GM12864 (cell line): ENCODE measurements around the gene ZNF132.

Source experiments
- DNase-seq: peaks from one replicate; pipeline ENCODE4 v3.0.0-alpha.2; 2011; ENCODE audit warnings: low read depth
- H3K4me3 ChIP-seq: 2 replicates; pipeline ENCODE4 v1.5.1; 2011; ENCODE audit warnings: mild to moderate bottlenecking, low read depth, low read length, control low read depth
- TF ChIP-seq, protein P1 (sequence below): IDR thresholded peaks from 2 replicates; pipeline ENCODE4 v1.5.1; 2011; ENCODE audit warnings: low read depth, mild to moderate bottlenecking, moderate library complexity, low read length, control low read depth, inconsistent platforms; ENCODE audit errors: missing control alignments

The ZNF132 gene

DNA sequence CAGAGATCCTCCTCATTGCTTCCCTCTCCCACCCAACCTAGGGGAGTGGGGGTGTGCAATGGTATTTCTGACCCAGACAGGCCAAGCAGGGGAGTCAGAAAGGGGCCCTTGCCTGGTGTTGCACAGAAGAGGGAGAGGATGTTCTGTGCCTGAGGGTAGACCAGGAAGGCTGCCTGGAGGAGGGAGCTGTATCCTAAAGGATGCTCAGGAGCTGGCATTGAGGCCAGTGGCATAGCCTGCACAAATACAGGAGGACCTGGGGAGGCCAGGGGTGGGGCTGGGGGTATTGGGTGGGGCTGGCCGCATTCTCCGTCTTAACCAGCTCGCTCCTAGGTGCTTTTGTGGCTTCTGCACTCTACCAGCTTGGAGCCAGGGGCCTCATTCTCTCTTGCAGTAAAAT is 40.0 kb downstream of the ZNF132 start:
- no peak overlapping the region for H3K4me3 ChIP-seq
- TF ChIP-seq, protein P1, sequence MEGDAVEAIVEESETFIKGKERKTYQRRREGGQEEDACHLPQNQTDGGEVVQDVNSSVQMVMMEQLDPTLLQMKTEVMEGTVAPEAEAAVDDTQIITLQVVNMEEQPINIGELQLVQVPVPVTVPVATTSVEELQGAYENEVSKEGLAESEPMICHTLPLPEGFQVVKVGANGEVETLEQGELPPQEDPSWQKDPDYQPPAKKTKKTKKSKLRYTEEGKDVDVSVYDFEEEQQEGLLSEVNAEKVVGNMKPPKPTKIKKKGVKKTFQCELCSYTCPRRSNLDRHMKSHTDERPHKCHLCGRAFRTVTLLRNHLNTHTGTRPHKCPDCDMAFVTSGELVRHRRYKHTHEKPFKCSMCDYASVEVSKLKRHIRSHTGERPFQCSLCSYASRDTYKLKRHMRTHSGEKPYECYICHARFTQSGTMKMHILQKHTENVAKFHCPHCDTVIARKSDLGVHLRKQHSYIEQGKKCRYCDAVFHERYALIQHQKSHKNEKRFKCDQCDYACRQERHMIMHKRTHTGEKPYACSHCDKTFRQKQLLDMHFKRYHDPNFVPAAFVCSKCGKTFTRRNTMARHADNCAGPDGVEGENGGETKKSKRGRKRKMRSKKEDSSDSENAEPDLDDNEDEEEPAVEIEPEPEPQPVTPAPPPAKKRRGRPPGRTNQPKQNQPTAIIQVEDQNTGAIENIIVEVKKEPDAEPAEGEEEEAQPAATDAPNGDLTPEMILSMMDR, result no peak
- no peak for DNase-seq

DNA sequence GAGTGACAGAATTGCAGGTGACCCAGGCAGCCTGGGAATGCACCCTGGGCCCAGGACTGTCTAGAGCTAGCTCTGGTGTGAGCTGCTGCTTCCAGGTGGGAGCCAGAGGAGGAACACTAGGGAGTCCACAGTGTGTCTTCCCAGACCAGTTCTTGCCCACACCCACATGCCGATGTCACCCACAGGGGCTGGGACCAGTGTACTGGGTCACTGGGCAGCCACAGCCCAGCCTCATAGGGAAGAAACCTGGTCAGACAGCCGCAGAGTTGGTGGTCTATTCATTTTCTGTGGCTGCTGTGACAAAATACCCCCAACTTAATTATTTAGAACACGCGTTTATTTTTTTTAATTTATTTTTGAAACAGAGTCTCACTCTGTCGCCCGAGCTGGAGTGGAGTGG is 41.4 kb downstream of the ZNF132 start:
- no peak overlapping the region for H3K4me3 ChIP-seq
- no peak for DNase-seq
- TF ChIP-seq, protein P1, result no peak

DNA sequence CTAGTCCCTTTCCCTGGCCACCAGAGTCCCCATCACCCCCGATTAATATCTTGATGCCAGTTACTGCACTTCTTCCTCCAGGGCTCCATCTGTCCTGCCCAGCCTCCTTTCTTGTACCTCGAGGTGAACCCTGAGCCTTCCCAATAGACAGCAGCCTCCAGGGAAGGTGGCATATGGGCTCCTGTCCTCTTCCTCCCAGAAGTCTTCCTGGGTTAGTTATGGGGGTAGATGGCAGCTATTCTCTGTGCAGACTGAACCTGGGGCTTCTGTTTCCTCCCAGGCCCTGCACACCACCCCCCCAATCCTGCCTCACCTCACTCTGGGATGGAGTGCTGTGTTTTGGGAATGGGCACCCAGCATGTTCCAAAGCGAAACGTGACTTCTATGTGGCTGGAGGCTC is 41.9 kb downstream of the ZNF132 start:
- no peak overlapping the region for H3K4me3 ChIP-seq
- TF ChIP-seq, protein P1, result no peak
- DNase-seq, result no peak

DNA sequence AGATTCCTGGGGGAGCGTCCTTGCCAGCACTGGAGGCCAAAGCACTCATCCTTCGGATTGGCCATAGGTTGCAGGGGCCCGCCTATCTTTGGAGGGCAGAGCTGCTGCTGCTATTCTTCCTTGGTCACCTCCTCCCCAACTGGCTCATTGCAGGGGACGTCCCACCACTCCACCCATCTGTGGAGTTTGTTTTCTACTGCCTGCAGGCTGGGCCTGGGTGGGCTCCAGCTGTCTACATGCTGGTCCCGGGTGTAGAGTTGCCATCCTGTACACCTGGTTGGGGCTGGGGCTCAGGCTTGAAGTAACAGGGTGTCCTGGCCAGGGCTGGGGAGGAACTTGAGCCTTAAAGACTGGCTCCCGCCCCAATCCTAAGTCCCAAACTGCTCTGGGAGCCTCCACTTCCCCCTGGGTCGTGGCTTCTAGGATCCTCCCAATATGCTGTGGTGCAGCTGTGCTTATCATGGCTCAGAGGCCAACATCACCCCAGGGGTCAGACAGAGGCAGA is 42.4 kb downstream of the ZNF132 start:
- TF ChIP-seq, protein P1, result no peak
- DNase-seq, result no peak
- H3K4me3 ChIP-seq, result no peak overlapping the region

DNA sequence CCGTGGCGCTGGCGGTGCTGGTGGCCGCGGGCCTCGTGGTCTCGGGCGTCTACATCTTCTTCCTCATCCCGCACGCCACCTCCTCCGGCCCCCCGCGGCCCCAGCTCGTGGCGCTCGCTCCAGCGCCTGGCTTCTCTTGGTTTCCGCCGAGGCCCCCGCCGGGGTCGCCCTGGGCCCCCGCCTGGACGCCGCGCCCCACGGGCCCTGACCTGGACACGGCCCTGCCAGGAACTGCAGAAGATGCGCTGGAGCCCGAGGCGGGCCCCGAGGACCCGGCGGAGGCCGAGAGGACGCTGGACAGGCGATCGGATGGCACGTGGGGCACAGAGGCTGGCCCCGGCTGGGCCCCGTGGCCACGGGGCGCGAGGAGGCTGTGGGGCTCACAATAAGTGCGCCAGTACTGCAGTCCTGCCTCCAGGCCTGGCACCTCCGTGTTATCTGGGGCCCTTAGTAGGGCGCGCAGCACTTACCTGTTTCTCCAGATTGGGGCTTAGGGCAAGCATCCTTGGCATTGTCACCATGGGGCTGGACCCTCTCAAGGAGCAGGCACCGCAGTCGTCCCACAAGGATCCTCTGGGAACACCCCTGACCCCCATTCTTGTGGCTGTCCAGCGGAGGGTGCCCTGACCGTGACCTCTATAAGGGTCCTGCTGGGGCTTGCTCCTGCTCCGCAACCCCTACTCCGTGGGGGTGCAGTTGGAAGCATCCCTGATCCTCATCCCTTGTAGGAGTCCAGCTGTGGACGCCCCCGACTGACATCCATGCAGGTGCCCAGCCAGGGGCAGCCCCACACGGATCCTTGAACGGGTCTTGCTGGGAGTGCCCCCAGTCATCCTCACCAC is 43.0 kb downstream of the ZNF132 start:
- H3K4me3 ChIP-seq, result no peak overlapping the region
- no peak for DNase-seq
- TF ChIP-seq, protein P1, result no peak

DNA sequence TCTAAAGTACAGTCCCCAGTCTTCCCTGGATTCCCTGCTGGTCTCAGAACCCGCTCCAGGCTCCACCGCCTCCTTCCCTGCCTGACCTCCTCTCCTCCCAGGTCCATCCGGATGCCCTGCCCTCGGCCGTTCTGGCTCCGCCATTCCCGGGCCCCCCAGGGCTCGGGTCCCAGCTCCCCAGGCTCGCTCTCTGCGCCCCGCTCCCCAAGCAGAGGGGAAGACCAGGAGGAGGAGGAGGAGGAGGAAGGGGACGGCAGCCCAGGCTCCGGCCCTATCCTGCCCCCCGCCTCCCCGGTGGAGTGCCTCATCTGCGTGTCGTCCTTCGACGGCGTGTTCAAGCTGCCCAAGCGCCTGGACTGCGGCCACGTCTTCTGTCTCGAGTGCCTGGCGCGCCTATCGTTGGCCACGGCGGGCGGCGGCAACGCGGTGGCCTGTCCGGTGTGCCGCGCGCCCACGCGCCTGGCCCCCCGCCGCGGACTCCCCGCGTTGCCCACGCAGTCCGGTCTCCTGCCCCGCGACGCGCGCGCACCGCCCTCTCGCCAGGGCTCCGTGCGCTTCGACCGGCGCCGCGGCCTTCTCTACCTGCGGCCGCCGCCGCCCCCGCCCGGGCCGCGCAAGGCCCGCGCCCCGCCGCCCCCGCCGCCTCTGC is 43.9 kb downstream of the ZNF132 start:
- TF ChIP-seq, protein P1, result no peak
- no peak overlapping the region for H3K4me3 ChIP-seq
- no peak for DNase-seq
